Gastrocnemius medialis (tissue), 4 donors: Measurements from ENCODE around the gene ARID1B. TPM values are rescaled to one million over a fixed set of nuclear protein-coding genes. Genes with fewer than 3 reads are reported as not detected.

Source experiments
- ATAC-seq, 2 donors: fragments of 150-250 bp; one replicate each; pipeline ENCODE4 v1.9.1; 2016
- DNase-seq, 2 donors: peaks; one replicate each; pipeline ENCODE4 v3.0.0-alpha.2; 2019
- H3K27ac ChIP-seq, 4 donors: fragments of 200-600 bp; sonication (generic); 1 replicate in 1 of 4; 2 replicates in 3 of 4; pipeline ENCODE4 v1.5.1; 2016 to 2018; ENCODE audit warnings: mild to moderate bottlenecking in 2 of 4, moderate library complexity in 1 of 4
- H3K27me3 ChIP-seq, 3 donors: fragments of 200-600 bp; sonication (generic) in 2 of 3; 1 replicate in 1 of 3; 2 replicates in 2 of 3; pipeline versions ENCODE4 v1.5.1 to v1.6.0; 2016 to 2019; ENCODE audit warnings: mild to moderate bottlenecking in 1 of 3, moderate library complexity in 1 of 3
- H3K36me3 ChIP-seq, 2 donors: fragments of 200-600 bp; sonication (generic) in 1 of 2; one replicate each; pipeline ENCODE4 v1.5.1; 2017 to 2018
- H3K4me1 ChIP-seq, 2 donors: fragments of 200-600 bp; sonication (generic) in 1 of 2; one replicate each; pipeline ENCODE4 v1.5.1; 2016 to 2017; ENCODE audit warnings: mild to moderate bottlenecking in 2 of 2
- H3K4me3 ChIP-seq, 4 donors: fragments of 200-600 bp; sonication (generic) in 3 of 4; 1 replicate in 1 of 4; 2 replicates in 3 of 4; pipeline ENCODE4 v1.5.1; 2016 to 2019; ENCODE audit warnings: mild to moderate bottlenecking in 2 of 4
- H3K9me3 ChIP-seq, 3 donors: fragments of 200-600 bp; sonication (generic) in 2 of 3; 1 replicate in 1 of 3; 2 replicates in 2 of 3; pipeline ENCODE4 v1.5.1; 2016 to 2019
- CTCF ChIP-seq, 5 experiments: fragments of 450-650 bp in 3 of 5; fragments of 200-600 bp in 2 of 5; sonication (generic) in 2 of 5; IDR thresholded peaks in 4 of 5; conservative IDR thresholded peaks in 1 of 5; 1 replicate in 4 of 5; 2 replicates in 1 of 5; pipeline ENCODE4 v1.5.1; 2016 to 2019; ENCODE audit warnings: antibody characterized with exemption in 5 of 5, mild to moderate bottlenecking in 3 of 5, moderate library complexity in 3 of 5
- POLR2A ChIP-seq, 2 donors: fragments of 450-650 bp; IDR thresholded peaks; one replicate each; pipeline ENCODE4 v1.6.1; 2017; ENCODE audit warnings: antibody characterized with exemption in 2 of 2, mild to moderate bottlenecking in 2 of 2, moderate library complexity in 2 of 2
- in situ Hi-C, 4 donors: fragments of 200-750 bp; cut with MboI; loops; one replicate each; pipeline versions ENCODE4 v1.15.0 to v1.8.0; 2017; ENCODE audit warnings: low sequenced_read_pairs in 4 of 4
- intact Hi-C: fragments of 100-400 bp; cut with DNase I; formaldehyde crosslinking; loops from one replicate; pipeline ENCODE4 v1.15.1; 2023; ENCODE audit warnings: low total_unique reads
- total RNA-seq, 4 donors: library from RNA; depleted of rRNA; stranded (reverse); fragments of >200 nt; gene quantifications; one replicate each; pipeline versions ENCODE4 v1.1.0 to v1.2.3, GENCODE V29; 2016

The ARID1B gene
- total RNA-seq, 4 donors from 2014 or later = 54.9 to 75.3 (median 62.0) TPM

DNA sequence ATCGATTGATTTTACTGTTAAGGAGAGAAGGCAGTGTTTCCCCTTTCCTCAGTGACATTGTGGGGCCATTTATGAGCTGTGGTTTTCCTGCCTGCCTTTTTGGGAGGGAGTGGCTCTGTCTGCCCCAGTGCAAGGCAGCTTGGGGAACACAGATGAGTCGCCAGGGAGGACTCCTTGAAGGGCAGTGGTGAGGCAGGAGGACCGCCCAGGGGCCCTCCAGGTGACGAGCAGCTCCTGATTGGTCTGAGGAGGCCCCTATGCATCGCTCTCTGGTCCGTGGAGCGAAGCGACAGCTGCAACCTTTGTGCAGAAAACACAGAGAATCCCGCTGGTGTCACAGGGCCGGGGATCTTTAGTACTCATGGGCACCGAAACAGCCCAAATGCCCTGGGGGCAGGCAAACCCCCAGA lies 445.8 kb downstream of the ARID1B start:
- Histone ChIP-seq H3K27ac (no peak overlapping the region), H3K9me3 (no peaks in the 10 kb centered on the region), H3K27me3 (no peaks in the 10 kb centered on the region), H3K4me1 (peaks cover 22 to 25% of the 10 kb centered on the region in 2 donors), H3K36me3 (no peaks in the 10 kb centered on the region), H3K4me3 (no peak overlapping the region)
- DNase-seq (no peak), ATAC-seq (no peak)
- in situ Hi-C loops (loop anchor here in 1 of 4 donors (10.0 kb wide), 1 partner anchor 52 kb away; no protein-coding TSS in a partner anchor), intact Hi-C loops (no loop called here)
- TF ChIP-seq CTCF (IDR thresholded peaks at IDR 0.05 in 4 of 5, conservative IDR thresholded peaks at IDR 0.05 in 1 of 5) (no peak), POLR2A (IDR thresholded peaks at IDR 0.05) (no peak)

GRCh38 chr6:157223511-157223910 lies 446.3 kb downstream of the ARID1B start:
- TF ChIP-seq CTCF (IDR thresholded peaks at IDR 0.05 in 4 of 5, conservative IDR thresholded peaks at IDR 0.05 in 1 of 5) (no peak), POLR2A (IDR thresholded peaks at IDR 0.05) (no peak)
- H3K4me3 ChIP-seq = no peak overlapping the region
- no peak overlapping the region for H3K27ac ChIP-seq
- H3K4me1 ChIP-seq = peaks cover 22 to 25% of the 10 kb centered on the region in 2 donors
- in situ Hi-C loops (loop anchor here in 1 of 4 donors (10.0 kb wide), 1 partner anchor 51 kb away; no protein-coding TSS in a partner anchor), intact Hi-C loops (no loop called here)
- no peaks in the 10 kb centered on the region for H3K36me3 ChIP-seq
- no peak for DNase-seq
- H3K27me3 ChIP-seq = no peaks in the 10 kb centered on the region
- ATAC-seq = no peak
- H3K9me3 ChIP-seq = no peaks in the 10 kb centered on the region

DNA sequence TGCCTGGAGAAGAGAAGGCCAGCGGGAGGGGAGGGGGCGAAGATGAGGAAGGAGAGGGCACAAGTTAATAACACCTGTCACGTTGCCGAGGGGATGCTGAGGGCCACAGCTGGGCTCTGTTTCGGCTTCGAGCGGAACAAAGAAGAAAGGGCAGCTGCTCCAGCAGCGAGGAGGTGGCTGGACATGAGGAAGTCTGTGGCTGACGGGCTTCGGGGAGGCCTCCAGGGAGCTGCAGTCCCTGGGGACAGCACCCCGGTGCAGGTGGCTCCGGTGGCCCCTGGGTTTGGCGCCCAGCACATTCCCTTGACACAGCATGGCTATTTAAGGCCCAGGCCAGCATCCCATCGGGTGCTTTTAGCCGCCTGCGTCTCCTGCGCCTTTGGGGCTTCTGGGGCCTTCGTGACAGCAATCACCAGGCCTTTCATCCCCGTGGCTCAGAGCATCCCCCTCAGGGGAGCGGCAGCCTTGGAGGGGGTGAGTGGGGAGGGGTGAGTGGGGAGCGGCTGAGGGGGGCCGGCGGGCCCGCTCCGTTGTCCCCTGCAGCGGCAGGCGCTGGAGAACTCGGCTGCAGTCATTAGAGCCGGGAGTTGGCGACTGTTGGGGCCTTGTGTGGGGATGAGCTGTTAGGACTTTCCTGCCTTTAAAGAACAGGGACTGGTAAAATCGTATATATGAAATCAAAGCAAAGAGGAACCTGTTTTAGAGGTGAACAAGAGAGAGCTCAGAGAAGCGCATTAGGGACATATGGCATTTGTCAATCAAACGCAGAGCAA lies 447.2 kb downstream of the ARID1B start:
- intact Hi-C loops = no loop called here
- in situ Hi-C loops = loop anchor here in 1 of 4 donors (10.0 kb wide), 1 partner anchor 50 kb away; no protein-coding TSS in a partner anchor

GRCh38 chr6:157224951-157225574 lies 447.9 kb downstream of the ARID1B start:
- DNase-seq = no peak
- Histone ChIP-seq H3K27me3 (no peaks in the 10 kb centered on the region), H3K36me3 (no peaks in the 10 kb centered on the region), H3K27ac (peak overlapping the region; percentile 48 to 70 (median 62)), H3K4me3 (no peak overlapping the region), H3K4me1 (peaks cover 22 to 25% of the 10 kb centered on the region in 2 donors), H3K9me3 (no peaks in the 10 kb centered on the region)
- in situ Hi-C loops (loop anchor here in 1 of 4 donors (10.0 kb wide), 1 partner anchor 50 kb away; no protein-coding TSS in a partner anchor), intact Hi-C loops (no loop called here)
- TF ChIP-seq CTCF (IDR thresholded peaks at IDR 0.05 in 4 of 5, conservative IDR thresholded peaks at IDR 0.05 in 1 of 5) (no peak), POLR2A (IDR thresholded peaks at IDR 0.05) (no peak)
- ATAC-seq = no peak

More for the DNA sequence above, 447.2 kb downstream of the ARID1B start:
- TF ChIP-seq POLR2A (IDR thresholded peaks at IDR 0.05) = no peak
- TF ChIP-seq CTCF (IDR thresholded peaks at IDR 0.05 in 4 of 5, conservative IDR thresholded peaks at IDR 0.05 in 1 of 5) = no peak
- ATAC-seq (no peak), DNase-seq (no peak)
- no peaks in the 10 kb centered on the region for H3K36me3 ChIP-seq
- H3K4me1 ChIP-seq = peaks cover 22 to 25% of the 10 kb centered on the region in 2 donors
- H3K9me3 ChIP-seq = no peaks in the 10 kb centered on the region
- H3K4me3 ChIP-seq = no peak overlapping the region
- H3K27me3 ChIP-seq = no peaks in the 10 kb centered on the region
- peak overlapping the region; percentile 48 to 70 (median 62) for H3K27ac ChIP-seq
